Measurements from ENCODE around the gene FOXL2NB.

- TF ChIP-seq CTCF (IDR thresholded peaks at IDR 0.05; ENCODE audit: insufficient read depth, low read depth, low read length) = no peak
- peak; percentile 58 for TF ChIP-seq EZH2 (IDR thresholded peaks at IDR 0.05; ENCODE audit: insufficient read depth, low read length)
Observed at GRCh38 chr3:138939561-138940241, 7.3 kb upstream of the FOXL2NB start.

All from astrocyte (in vitro differentiated cells and primary cell).